ENCODE measurements around the gene ABCA13.

The ABCA13 gene

GRCh38 chr7:48505466-48505865 is 334.2 kb downstream of the ABCA13 start:
- no peak for DNase-seq (ENCODE audit: low read depth in 2 of 3, low spot score in 2 of 3)

- DNase-seq (ENCODE audit: low read depth in 2 of 3, low spot score in 2 of 3) = no peak
Measured at GRCh38 chr7:48506569-48506968, 335.3 kb downstream of the ABCA13 start.

- DNase-seq (ENCODE audit: low read depth in 2 of 3, low spot score in 2 of 3) = no peak
Measured at GRCh38 chr7:48511080-48511479, 339.8 kb downstream of the ABCA13 start.

- DNase-seq (ENCODE audit: low read depth in 2 of 3, low spot score in 2 of 3) = no peak
Measured at GRCh38 chr7:48512892-48513291, 341.6 kb downstream of the ABCA13 start.

GRCh38 chr7:48515171-48515570 is 343.9 kb downstream of the ABCA13 start:
- DNase-seq (ENCODE audit: low read depth in 2 of 3, low spot score in 2 of 3) = no peak

- no peak for DNase-seq (ENCODE audit: low read depth in 2 of 3, low spot score in 2 of 3)
Measured at GRCh38 chr7:48518092-48518491, 346.8 kb downstream of the ABCA13 start.

- DNase-seq (ENCODE audit: low read depth in 2 of 3, low spot score in 2 of 3) = no peak
Measured at GRCh38 chr7:48522692-48523091, 351.4 kb downstream of the ABCA13 start.

- no peak for DNase-seq (ENCODE audit: low read depth in 2 of 3, low spot score in 2 of 3)
Measured at GRCh38 chr7:48525736-48526732, 354.8 kb downstream of the ABCA13 start.

GRCh38 chr7:48528646-48529045 is 357.4 kb downstream of the ABCA13 start:
- no peak for DNase-seq (ENCODE audit: low read depth in 2 of 3, low spot score in 2 of 3)

GRCh38 chr7:48537561-48537960 is 366.3 kb downstream of the ABCA13 start:
- no peak for DNase-seq (ENCODE audit: low read depth in 2 of 3, low spot score in 2 of 3)

- no peak for DNase-seq (ENCODE audit: low read depth in 2 of 3, low spot score in 2 of 3)
Measured at GRCh38 chr7:48540746-48541145, 369.5 kb downstream of the ABCA13 start.

- DNase-seq (ENCODE audit: low read depth in 2 of 3, low spot score in 2 of 3) = no peak
Measured at GRCh38 chr7:48548667-48549066, 377.4 kb downstream of the ABCA13 start.

- DNase-seq (ENCODE audit: low read depth in 2 of 3, low spot score in 2 of 3) = no peak
Measured at GRCh38 chr7:48551652-48552051, 380.4 kb downstream of the ABCA13 start.

- no peak for DNase-seq (ENCODE audit: low read depth in 2 of 3, low spot score in 2 of 3)
Measured at GRCh38 chr7:48563334-48563733, 392.1 kb downstream of the ABCA13 start.

GRCh38 chr7:48575516-48575915 is 404.3 kb downstream of the ABCA13 start:
- DNase-seq (ENCODE audit: low read depth in 2 of 3, low spot score in 2 of 3) = no peak

GRCh38 chr7:48587475-48587874 is 416.2 kb downstream of the ABCA13 start:
- DNase-seq (ENCODE audit: low read depth in 2 of 3, low spot score in 2 of 3) = no peak

- no peak for DNase-seq (ENCODE audit: low read depth in 2 of 3, low spot score in 2 of 3)
Measured at GRCh38 chr7:48594349-48594748, 423.1 kb downstream of the ABCA13 start.

GRCh38 chr7:48595756-48596155 is 424.5 kb downstream of the ABCA13 start:
- no peak for DNase-seq (ENCODE audit: low read depth in 2 of 3, low spot score in 2 of 3)

GRCh38 chr7:48610705-48611104 is 439.4 kb downstream of the ABCA13 start:
- no peak for DNase-seq (ENCODE audit: low read depth in 2 of 3, low spot score in 2 of 3)

GRCh38 chr7:48611993-48612392 is 440.7 kb downstream of the ABCA13 start:
- no peak for DNase-seq (ENCODE audit: low read depth in 2 of 3, low spot score in 2 of 3)

GRCh38 chr7:48617508-48617907 is 446.2 kb downstream of the ABCA13 start:
- no peak for DNase-seq (ENCODE audit: low read depth in 2 of 3, low spot score in 2 of 3)

- no peak for DNase-seq (ENCODE audit: low read depth in 2 of 3, low spot score in 2 of 3)
Measured at GRCh38 chr7:48617993-48618392, 446.7 kb downstream of the ABCA13 start.

GRCh38 chr7:48621076-48621475 is 449.8 kb downstream of the ABCA13 start:
- DNase-seq (ENCODE audit: low read depth in 2 of 3, low spot score in 2 of 3) = no peak

All from activated CD8-positive, alpha-beta memory T cell treated with anti-CD3 and anti-CD28 coated beads for 48 hours (primary cell).